Measurements from ENCODE around the gene IQCN. TPM values are rescaled to one million over a fixed set of nuclear protein-coding genes. Genes with fewer than 3 reads are reported as not detected.
A peak's percentile ranks its signal among the peaks of the same experiment; 100 is the strongest.

Gene IQCN
- total RNA-seq (2014; rRNA removed; shearing (Covaris generic)): 0.13 and 0.22 TPM in 2 replicates

GRCh38 chr19:18274219-18274780 is at the start of gene IQCN:
Gene IQCN (minus strand): TSS chr19:18274452. CDS start chr19:18269478, 4,974 bp downstream.
- Histone ChIP-seq H3K27me3 (replicated peaks) (no peaks in the 10 kb centered on the region), H3K4me1 (replicated peaks) (peaks cover 20% of the 10 kb centered on the region), H3K36me3 (peaks cover 13% of the 10 kb centered on the region), H3K27ac (peak within 1 kb of the TSS; percentile 38), H3K4me3 (no peak within 1 kb of the TSS), H3K9me3 (replicated peaks) (no peaks in the 10 kb centered on the region)
- DNase-seq (ENCODE audit: low read depth in 1 of 2, low spot score in 2 of 2): no peak

DNA sequence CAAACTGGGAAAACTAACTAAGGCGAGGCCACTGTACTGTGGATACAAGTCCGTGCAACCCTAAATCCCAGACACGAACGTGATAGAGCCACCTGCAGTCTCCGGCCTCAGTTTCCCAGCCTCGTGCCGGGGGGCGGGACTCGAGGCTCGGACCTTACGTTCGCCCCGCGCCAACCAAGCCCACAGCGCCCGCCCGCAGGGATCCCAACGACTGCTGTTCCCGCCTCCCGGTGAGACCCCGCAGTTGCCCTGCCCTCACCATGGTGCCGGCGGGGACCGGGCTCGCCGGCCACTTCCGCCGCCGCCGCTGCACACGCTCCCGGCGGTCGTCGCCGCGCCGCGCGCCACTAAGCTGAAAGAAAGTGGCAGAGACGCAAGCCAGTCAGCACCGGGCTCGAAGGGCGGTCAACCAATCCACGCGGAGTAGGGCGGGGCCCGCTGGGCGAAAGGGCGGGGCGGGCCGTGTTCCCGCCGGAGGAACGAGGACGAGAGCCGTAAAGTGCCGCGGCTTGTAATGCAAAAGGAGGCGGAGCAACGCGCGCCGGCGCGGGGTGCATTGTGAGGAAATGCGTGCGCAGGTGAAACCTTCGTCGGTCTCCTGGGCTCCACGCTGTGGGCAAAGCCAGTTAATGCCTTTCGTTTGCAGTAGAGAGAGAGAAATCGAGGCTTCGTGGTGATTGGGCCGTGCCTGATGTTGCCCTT is 48.7 kb upstream of the IQCN start, which contains the start of gene LSM4:
TSS of gene LSM4 (minus strand) at position 318 of the 702 bp plus-strand sequence. CDS start at position 262, 56 bp downstream.
- H3K27me3 ChIP-seq (replicated peaks): no peaks in the 10 kb centered on the region

DNA sequence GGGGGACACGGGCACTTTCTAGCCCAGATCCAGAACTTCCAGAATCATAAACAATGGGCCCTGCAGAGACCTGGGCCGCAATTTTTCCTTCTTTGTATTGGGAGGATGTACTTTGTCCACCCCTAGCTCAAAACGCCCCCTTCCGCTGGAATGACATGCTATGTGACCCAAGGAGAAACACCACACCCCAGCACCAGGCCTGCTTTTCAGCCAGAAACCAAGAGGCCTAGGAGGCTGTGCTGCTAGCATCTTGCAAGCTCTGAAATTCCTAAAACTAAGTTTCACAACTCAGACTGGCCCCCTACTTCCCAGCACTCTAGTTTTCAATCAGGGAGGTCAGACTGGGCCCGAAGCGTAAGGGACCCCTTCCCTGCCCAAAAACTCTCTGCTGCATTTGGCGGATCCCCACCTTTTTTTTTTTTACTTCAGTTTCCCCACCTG is 48.1 kb upstream of the IQCN start:
- peak; percentile 62 to 80 for DNase-seq (ENCODE audit: low read depth in 1 of 2, low spot score in 2 of 2)

More for the DNA sequence above, 48.7 kb upstream of the IQCN start, which contains the start of gene LSM4:
- peak within 1 kb of the TSS; percentile 78 for H3K27ac ChIP-seq
- no peaks in the 10 kb centered on the region for H3K9me3 ChIP-seq (replicated peaks)
- peaks cover 12% of the 10 kb centered on the region for H3K4me1 ChIP-seq (replicated peaks)
- peaks cover 24% of the 10 kb centered on the region for H3K36me3 ChIP-seq
- DNase-seq (ENCODE audit: low read depth in 1 of 2, low spot score in 2 of 2): peak; percentile 98
- H3K4me3 ChIP-seq: peak within 1 kb of the TSS; percentile 72

GRCh38 chr19:18321734-18322102 is 47.5 kb upstream of the IQCN start:
- DNase-seq (ENCODE audit: low read depth in 1 of 2, low spot score in 2 of 2): no peak
- H3K36me3 ChIP-seq: peaks cover 24% of the 10 kb centered on the region
- no peaks in the 10 kb centered on the region for H3K27me3 ChIP-seq (replicated peaks)
- H3K9me3 ChIP-seq (replicated peaks): no peaks in the 10 kb centered on the region
- H3K4me1 ChIP-seq (replicated peaks): peaks cover 12% of the 10 kb centered on the region
- peak overlapping the region; percentile 78; the same call in 1 of the 2 replicates for H3K27ac ChIP-seq
- H3K4me3 ChIP-seq: peak overlapping the region; percentile 72

More for the DNA sequence above, 48.1 kb upstream of the IQCN start:
- peaks cover 12% of the 10 kb centered on the region for H3K4me1 ChIP-seq (replicated peaks)
- H3K9me3 ChIP-seq (replicated peaks): no peaks in the 10 kb centered on the region
- peak overlapping the region; percentile 78 for H3K27ac ChIP-seq
- no peaks in the 10 kb centered on the region for H3K27me3 ChIP-seq (replicated peaks)
- H3K4me3 ChIP-seq: peak overlapping the region; percentile 72
- H3K36me3 ChIP-seq: peaks cover 24% of the 10 kb centered on the region

DNA sequence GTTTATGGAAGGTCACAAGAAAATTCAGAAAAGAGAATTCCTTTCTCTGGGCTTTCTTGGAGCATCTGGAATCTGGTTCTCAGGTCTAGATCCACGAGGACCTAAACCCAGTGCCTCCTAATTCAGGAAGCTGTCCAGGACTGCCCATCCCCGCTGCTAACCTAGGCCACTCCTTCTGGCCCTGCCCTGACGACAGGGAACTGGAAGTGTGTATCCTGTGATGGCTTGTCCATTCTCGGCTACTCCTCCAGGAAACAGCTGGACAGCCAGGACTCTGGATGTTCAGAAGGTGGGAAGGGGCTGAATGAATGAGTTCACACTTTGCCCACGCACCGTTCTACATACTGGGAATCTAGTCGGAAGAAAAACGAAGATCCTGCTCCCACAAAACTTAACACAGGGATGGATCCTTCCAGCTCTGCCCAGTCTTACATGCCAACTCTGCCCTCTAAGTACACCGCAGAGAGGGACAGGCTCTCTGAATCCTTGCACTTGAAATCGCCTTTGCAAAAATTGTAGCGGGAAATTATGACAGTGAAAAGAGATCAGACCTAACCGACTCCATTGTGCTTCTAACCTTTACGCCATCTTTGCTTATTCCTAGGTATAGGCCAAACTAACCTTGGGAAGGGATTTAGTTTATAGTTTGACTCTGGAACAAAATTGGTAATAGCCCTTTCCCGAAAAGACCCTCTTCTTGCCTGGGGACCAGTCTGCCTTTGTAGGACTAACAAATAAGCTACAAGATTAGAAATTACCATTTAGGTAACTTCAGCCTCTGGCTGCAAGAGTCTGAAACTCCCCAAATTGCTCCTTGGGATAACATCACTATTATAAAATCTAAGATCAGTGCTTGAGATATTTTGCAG is 46.8 kb upstream of the IQCN start:
- DNase-seq (ENCODE audit: low read depth in 1 of 2, low spot score in 2 of 2): no peak
- H3K9me3 ChIP-seq (replicated peaks): no peaks in the 10 kb centered on the region
- no peak overlapping the region for H3K27ac ChIP-seq
- no peaks in the 10 kb centered on the region for H3K27me3 ChIP-seq (replicated peaks)
- H3K4me3 ChIP-seq: no peak overlapping the region
- peaks cover 12% of the 10 kb centered on the region for H3K4me1 ChIP-seq (replicated peaks)
- H3K36me3 ChIP-seq: peaks cover 27% of the 10 kb centered on the region

DNA sequence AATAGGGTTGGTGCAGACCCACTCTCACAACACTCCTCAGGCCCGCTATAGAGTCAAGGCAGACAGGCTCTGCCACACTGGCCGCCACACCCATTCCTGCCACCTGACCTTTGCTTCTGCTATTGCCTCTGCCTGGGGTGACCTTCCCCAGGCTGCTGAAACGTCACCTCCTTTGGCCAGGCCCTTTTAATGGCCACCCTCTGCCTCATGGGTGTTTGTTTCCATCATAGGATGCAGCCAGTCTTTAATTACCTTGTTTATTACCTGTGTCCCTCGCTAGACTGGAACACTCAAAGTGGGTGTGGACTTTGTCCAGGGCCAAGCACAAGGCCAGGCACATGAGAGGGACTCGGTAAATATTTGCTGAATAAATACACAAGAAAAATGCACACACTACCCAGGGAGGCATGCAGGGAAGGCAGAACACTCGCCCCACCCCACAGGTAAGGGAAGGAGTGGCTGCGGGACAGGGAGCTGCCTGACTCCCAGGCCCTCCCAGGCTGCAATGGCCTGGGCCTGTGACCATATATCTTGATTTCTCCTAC is 45.4 kb upstream of the IQCN start:
- Histone ChIP-seq H3K4me1 (replicated peaks) (peaks cover 12% of the 10 kb centered on the region), H3K4me3 (no peak overlapping the region), H3K36me3 (peaks cover 37% of the 10 kb centered on the region), H3K27me3 (replicated peaks) (no peaks in the 10 kb centered on the region), H3K9me3 (replicated peaks) (no peaks in the 10 kb centered on the region), H3K27ac (no peak overlapping the region)
- no peak for DNase-seq (ENCODE audit: low read depth in 1 of 2, low spot score in 2 of 2)

GRCh38 chr19:18317961-18318800 is 43.9 kb upstream of the IQCN start:
- peaks cover 49% of the 10 kb centered on the region for H3K36me3 ChIP-seq

GRCh38 chr19:18313398-18313797 is 39.1 kb upstream of the IQCN start:
- Histone ChIP-seq H3K27ac (no peak overlapping the region), H3K36me3 (peaks cover 76% of the 10 kb centered on the region), H3K4me1 (replicated peaks) (no peaks in the 10 kb centered on the region), H3K27me3 (replicated peaks) (no peaks in the 10 kb centered on the region), H3K9me3 (replicated peaks) (no peaks in the 10 kb centered on the region), H3K4me3 (no peak overlapping the region)
- DNase-seq (ENCODE audit: low read depth in 1 of 2, low spot score in 2 of 2): no peak

More at GRCh38 chr19:18317961-18318800, 43.9 kb upstream of the IQCN start:
- no peak for DNase-seq (ENCODE audit: low read depth in 1 of 2, low spot score in 2 of 2)
- H3K27me3 ChIP-seq (replicated peaks): no peaks in the 10 kb centered on the region
- no peaks in the 10 kb centered on the region for H3K9me3 ChIP-seq (replicated peaks)
- H3K27ac ChIP-seq: no peak overlapping the region
- peaks cover 6% of the 10 kb centered on the region for H3K4me1 ChIP-seq (replicated peaks)
- H3K4me3 ChIP-seq: no peak overlapping the region

DNA sequence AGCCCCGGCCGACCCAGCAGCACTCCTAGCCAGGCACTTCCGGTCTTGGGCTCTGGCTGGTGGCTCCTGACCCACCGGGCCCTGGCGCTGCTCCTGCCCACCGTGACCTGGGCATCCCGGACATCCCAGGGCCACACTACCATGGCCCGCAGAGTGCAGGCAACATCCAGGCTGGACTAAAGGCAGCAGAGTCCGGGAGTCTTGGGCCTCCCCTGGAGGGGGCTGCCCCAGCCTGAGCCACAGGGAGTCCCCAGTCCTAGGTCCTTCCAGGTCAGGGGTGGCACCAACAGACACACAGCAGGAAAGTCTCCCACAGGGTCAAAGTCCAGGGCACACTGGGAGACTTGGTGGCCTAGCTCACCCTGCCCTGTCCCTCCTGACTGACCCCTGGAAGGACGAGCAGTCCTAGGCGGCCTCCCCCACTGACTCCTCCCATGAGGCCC is 37.9 kb upstream of the IQCN start:
- no peak for DNase-seq (ENCODE audit: low read depth in 1 of 2, low spot score in 2 of 2)
- H3K27ac ChIP-seq: no peak overlapping the region

DNA sequence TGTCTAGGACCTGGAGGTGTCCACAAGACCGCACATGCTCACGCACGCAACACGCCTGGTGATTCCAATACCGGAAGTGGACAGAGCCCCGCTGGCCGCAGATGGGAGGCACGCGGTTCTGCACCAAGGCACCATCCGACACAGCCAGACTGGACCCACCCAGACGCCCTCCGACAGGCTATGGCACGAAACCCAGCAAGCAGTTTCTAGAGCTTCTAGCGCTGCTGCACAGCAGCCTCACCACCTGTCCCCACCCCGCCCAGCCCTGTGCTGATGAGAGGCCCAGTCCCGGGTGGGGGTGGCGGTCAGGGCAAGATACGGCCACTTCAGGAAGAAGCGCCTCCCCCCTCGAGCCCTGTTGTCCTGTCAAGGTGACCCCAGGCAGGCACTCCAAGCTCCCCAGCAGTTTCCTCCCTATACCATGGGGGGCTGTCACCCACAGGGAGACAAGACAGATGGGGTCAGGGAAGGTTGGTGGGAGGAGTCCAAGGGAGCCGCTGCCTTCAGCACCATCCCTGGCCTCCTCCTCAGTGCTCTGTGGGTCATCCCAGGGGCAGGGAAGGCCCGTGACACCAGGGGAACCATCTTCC is 37.3 kb upstream of the IQCN start:
- DNase-seq (ENCODE audit: low read depth in 1 of 2, low spot score in 2 of 2): no peak
- Histone ChIP-seq H3K9me3 (replicated peaks) (no peaks in the 10 kb centered on the region), H3K27ac (no peak overlapping the region), H3K4me1 (replicated peaks) (no peaks in the 10 kb centered on the region), H3K4me3 (no peak overlapping the region), H3K27me3 (replicated peaks) (no peaks in the 10 kb centered on the region), H3K36me3 (peaks cover 85% of the 10 kb centered on the region)

More for the DNA sequence above, 37.9 kb upstream of the IQCN start:
- no peaks in the 10 kb centered on the region for H3K9me3 ChIP-seq (replicated peaks)
- H3K27me3 ChIP-seq (replicated peaks): no peaks in the 10 kb centered on the region
- peaks cover 83% of the 10 kb centered on the region for H3K36me3 ChIP-seq
- H3K4me1 ChIP-seq (replicated peaks): no peaks in the 10 kb centered on the region
- H3K4me3 ChIP-seq: no peak overlapping the region

DNA sequence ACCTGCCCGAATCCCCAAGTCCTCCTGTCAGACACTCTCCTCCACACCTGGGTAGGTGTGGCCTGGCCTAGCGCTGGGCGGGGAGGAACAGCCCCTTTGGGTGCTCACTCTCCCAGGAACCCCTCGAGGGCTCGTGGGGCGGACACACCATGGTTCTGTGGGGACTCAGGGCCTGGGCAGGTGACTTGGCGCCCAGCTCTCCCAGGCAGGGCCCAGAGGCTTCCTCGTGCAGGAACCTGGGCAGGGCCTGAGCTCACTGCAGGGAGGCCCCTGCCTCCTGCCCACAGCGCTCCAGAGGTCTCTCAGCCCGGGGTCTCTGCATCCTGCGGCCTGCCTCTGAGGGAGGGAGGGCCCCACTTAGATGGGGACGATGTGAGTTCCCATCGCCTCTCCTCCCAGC is 36.7 kb upstream of the IQCN start:
- no peak overlapping the region for H3K27ac ChIP-seq
- no peaks in the 10 kb centered on the region for H3K27me3 ChIP-seq (replicated peaks)
- no peak overlapping the region for H3K4me3 ChIP-seq
- H3K4me1 ChIP-seq (replicated peaks): no peaks in the 10 kb centered on the region
- H3K9me3 ChIP-seq (replicated peaks): no peaks in the 10 kb centered on the region
- DNase-seq (ENCODE audit: low read depth in 1 of 2, low spot score in 2 of 2): no peak
- H3K36me3 ChIP-seq: peaks cover 87% of the 10 kb centered on the region

DNA sequence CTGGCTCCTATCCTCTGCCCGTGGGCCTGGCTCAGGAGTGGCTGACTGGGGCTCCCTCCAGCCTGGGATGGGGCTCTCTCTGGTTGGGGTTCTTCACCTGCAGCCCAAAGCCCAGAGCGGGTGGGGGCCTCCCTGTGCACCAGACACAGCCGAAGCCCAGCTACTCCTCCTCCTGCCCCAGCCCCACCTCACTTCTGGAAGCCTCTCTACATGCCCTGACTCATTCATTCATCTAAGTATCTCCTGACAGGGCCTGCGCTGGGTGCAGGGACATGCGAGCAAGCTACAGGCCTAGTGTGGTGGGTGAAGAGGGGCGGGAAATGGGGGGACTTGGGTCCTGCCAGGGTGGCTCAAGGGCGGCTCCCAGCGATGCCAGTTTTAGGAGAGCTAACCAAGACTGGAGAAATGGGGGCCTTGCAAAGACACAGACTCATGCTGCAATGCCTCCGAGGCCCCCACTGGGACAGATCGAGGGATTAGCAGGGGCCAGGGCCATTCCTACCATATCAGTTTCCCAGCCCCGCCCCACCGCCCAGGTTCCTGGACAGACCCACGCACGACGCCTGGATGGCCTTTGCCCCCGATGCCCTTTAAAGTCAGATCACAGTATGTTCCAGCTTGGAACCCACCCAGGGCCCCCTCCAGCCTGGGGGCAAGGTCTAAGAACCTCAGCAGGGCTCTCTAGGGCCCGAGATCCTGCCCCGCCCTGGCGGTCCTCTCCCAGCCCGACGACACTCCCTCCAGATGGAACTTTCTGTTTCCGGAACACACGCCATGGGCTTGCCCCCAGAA is 36.1 kb upstream of the IQCN start:
- no peaks in the 10 kb centered on the region for H3K9me3 ChIP-seq (replicated peaks)
- DNase-seq (ENCODE audit: low read depth in 1 of 2, low spot score in 2 of 2): no peak
- H3K27me3 ChIP-seq (replicated peaks): no peaks in the 10 kb centered on the region
- no peak overlapping the region for H3K27ac ChIP-seq
- H3K4me3 ChIP-seq: no peak overlapping the region
- peaks cover 86% of the 10 kb centered on the region for H3K36me3 ChIP-seq
- H3K4me1 ChIP-seq (replicated peaks): peaks cover 4% of the 10 kb centered on the region
